Nephron (organoid): ENCODE data around the gene SRRM2.

Source experiments
- H3K27ac Mint-ChIP-seq, 3 experiments: 2 replicates each; pipeline ENCODE4 v1.8.0; 2020; ENCODE audit warnings: mixed read lengths in 3 of 3, mild to moderate bottlenecking in 2 of 3, moderate library complexity in 1 of 3
- H3K27me3 Mint-ChIP-seq: 2 replicates; pipeline ENCODE4 v1.8.0; 2021; ENCODE audit warnings: low read depth, mild to moderate bottlenecking, moderate library complexity, mixed read lengths
- H3K36me3 Mint-ChIP-seq: 2 replicates; pipeline ENCODE4 v1.8.0; 2020; ENCODE audit warnings: low read depth, mixed read lengths
- H3K4me1 Mint-ChIP-seq: 2 replicates; pipeline ENCODE4 v1.8.0; 2020; ENCODE audit warnings: mixed read lengths
- H3K4me3 Mint-ChIP-seq, 3 experiments: 2 replicates each; pipeline ENCODE4 v1.8.0; 2020; ENCODE audit warnings: mild to moderate bottlenecking in 3 of 3, mixed read lengths in 3 of 3, moderate library complexity in 2 of 3
- H3K9me3 Mint-ChIP-seq: 2 replicates; pipeline ENCODE4 v1.8.0; 2020; ENCODE audit warnings: mixed read lengths
- TF ChIP-seq, protein P1 (sequence below), 3 experiments: fragments of 200-600 bp; sonication (generic); IDR thresholded peaks; one replicate each; pipeline ENCODE4 v1.5.0; 2021; ENCODE audit warnings: antibody characterized with exemption in 3 of 3; ENCODE audit not compliant: unreplicated experiment in 3 of 3

SRRM2 gene

DNA sequence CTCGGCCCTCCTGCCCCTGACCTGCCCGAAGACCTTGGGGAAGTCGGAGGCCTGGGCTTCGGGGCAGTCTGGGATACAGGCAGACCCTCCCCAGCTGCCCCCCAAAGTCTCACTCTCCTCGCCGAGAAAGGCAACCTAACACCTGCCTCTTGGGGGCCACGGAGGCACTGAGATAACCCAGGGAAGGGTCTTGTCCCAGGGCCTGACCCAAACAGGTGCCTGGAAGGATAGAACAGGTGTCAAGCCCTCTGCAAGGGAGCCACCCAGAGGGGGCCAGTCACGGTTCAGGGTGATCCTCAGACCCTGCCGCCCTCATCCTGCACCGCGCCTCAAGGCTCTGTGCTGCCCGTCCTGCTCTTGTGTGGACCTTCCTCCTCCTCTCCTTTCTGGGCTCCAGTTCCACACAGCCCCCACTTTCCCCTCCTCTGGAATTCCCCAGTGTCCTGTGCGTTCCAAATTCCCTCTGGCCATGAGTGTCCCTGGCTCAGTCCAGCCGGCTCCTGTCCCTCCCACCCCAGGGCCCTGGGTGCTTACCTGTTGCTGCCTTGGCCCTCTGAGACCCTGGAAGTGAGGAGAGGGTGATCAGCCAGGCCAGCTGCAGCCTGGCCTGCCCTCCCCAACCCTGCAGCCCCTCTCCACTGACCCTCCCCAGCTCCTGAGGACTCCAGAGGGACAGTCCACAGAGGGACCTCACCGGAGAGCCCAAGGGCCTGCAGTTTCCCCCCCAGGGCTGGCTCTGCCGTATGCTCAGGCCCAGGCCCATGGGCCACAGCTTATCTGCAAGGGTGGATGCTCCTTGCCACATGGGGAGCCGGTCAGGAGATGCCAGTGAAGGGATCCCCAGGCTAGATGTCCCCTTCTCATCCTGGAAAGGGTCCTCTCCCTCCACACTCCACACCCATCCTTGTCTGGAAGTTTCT is 36.2 kb upstream of the SRRM2 start:
- H3K27ac Mint-ChIP-seq: no peak overlapping the region
- no peaks in the 10 kb centered on the region for H3K36me3 Mint-ChIP-seq
- H3K27me3 Mint-ChIP-seq: peaks cover 5% of the 10 kb centered on the region
- TF ChIP-seq, protein P1, sequence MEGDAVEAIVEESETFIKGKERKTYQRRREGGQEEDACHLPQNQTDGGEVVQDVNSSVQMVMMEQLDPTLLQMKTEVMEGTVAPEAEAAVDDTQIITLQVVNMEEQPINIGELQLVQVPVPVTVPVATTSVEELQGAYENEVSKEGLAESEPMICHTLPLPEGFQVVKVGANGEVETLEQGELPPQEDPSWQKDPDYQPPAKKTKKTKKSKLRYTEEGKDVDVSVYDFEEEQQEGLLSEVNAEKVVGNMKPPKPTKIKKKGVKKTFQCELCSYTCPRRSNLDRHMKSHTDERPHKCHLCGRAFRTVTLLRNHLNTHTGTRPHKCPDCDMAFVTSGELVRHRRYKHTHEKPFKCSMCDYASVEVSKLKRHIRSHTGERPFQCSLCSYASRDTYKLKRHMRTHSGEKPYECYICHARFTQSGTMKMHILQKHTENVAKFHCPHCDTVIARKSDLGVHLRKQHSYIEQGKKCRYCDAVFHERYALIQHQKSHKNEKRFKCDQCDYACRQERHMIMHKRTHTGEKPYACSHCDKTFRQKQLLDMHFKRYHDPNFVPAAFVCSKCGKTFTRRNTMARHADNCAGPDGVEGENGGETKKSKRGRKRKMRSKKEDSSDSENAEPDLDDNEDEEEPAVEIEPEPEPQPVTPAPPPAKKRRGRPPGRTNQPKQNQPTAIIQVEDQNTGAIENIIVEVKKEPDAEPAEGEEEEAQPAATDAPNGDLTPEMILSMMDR (IDR thresholded peaks at IDR 0.05; ENCODE audit: unreplicated experiment in 3 of 3): no peak
- H3K9me3 Mint-ChIP-seq: no peaks in the 10 kb centered on the region
- H3K4me1 Mint-ChIP-seq: no peaks in the 10 kb centered on the region
- H3K4me3 Mint-ChIP-seq: no peak overlapping the region

DNA sequence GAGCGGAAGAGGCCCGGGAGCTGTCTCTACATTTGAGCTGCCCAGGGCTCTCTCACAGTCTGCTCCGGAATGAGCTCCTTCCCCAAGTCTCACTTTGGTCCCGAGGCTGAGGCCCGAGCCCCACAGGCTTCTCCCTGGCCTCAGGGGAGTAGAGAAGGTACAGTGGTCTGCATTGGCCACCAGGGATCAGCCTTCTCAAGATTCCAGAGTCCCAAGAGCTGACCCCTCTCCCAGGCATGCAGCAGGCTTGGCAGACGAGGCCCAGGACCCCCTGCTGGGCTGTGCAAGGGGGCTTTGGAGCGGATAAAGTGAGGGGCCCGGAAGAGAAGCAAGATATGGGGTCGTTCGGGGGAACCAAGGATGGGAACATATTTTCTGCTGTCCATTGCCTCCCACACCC is 35.5 kb upstream of the SRRM2 start:
- H3K36me3 Mint-ChIP-seq: no peaks in the 10 kb centered on the region
- H3K27ac Mint-ChIP-seq: no peak overlapping the region
- TF ChIP-seq, protein P1 (IDR thresholded peaks at IDR 0.05; ENCODE audit: unreplicated experiment in 3 of 3): no peak
- no peaks in the 10 kb centered on the region for H3K4me1 Mint-ChIP-seq
- H3K27me3 Mint-ChIP-seq: peaks cover 5% of the 10 kb centered on the region
- H3K9me3 Mint-ChIP-seq: no peaks in the 10 kb centered on the region
- H3K4me3 Mint-ChIP-seq: no peak overlapping the region

DNA sequence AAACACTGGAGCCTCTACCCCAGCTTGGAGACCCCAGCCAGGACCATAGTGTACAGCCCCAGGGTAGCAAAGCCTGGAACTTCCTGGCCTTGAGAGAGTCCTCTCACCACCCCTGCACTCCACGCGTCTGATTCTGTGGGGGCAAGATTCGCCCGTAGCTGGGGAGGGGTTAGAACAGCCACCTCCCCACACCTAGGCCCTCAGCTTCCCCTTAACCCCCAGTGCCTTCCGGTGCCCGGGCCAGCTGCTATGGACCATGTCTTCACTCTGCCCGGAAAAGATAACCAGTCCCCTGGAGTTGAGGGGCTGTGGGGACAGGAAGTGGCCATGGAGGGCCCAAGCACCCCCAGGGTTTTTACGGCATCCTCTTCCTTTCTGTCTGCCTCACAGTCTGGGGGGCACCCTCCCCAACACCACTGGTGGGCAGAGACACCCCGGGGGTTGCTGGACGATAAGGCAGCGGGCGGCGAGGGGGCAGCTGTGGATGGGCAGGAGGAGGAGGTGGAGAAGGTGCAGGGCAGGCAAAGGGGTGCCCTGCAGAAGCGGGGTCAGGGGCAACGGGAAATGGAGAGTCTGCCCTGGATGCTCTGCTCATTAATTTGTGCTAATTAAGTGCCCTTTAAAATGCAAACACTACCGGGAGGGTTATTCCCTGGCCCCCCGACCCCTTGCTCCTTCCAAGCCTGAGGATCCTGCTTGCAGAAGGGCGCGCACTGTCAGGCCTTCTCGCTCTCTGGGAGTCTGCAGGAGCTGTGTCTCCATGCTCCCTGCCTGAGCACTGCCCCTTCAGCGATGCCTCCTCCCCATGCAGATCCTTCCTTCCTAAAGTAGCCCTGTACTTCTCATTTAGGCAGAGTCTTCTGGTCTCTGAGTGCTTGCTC is 34.8 kb upstream of the SRRM2 start:
- Mint-ChIP-seq H3K9me3 (no peaks in the 10 kb centered on the region), H3K27me3 (peaks cover 5% of the 10 kb centered on the region), H3K4me3 (peak overlapping the region; percentile 29 to 65 (median 62)), H3K4me1 (no peaks in the 10 kb centered on the region), H3K27ac (no peak overlapping the region), H3K36me3 (no peaks in the 10 kb centered on the region)
- TF ChIP-seq, protein P1 (IDR thresholded peaks at IDR 0.05; ENCODE audit: unreplicated experiment in 3 of 3): no peak

DNA sequence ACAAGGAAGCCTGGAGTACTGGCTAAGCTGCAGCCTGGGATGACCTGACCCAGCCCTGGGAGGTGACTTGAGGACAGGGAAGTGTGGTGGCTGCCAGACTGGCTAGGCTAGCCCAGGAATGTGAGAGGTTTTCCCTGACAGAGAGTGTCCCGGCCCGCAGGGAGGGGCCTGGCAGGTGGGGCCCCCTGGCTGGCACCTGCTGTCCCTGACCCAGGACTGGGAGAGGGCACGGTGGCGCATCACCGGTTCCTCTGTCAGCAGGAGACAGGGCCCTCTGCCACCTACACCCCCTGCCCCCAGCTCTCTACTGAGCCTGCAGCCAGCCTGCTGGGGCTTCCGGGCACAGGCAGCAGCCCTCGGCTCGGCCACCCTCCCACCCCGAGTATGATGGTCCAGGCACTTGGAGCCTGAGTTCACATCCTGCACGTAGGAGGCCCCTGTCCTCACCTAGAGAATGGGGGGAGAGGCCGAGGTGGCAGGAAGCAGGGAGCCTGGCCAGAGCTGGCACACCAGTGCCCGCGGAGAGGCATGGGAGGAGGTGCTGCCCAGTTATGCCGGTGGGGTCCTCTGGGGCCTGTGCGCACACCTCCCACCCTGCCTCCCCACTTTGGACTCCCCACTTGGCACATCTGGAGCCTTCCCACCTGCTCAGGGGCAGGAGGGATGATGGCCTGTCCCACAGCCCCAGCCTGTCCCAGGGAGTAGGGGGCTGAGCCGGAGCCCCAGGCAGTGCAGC is 32.9 kb upstream of the SRRM2 start:
- no peaks in the 10 kb centered on the region for H3K36me3 Mint-ChIP-seq
- no peaks in the 10 kb centered on the region for H3K9me3 Mint-ChIP-seq
- peak overlapping the region in 1 of 3 experiments; percentile 51 for H3K4me3 Mint-ChIP-seq
- H3K27ac Mint-ChIP-seq: no peak overlapping the region
- TF ChIP-seq, protein P1 (IDR thresholded peaks at IDR 0.05; ENCODE audit: unreplicated experiment in 3 of 3): no peak
- H3K4me1 Mint-ChIP-seq: peaks cover 3% of the 10 kb centered on the region
- H3K27me3 Mint-ChIP-seq: peaks cover 9% of the 10 kb centered on the region

DNA sequence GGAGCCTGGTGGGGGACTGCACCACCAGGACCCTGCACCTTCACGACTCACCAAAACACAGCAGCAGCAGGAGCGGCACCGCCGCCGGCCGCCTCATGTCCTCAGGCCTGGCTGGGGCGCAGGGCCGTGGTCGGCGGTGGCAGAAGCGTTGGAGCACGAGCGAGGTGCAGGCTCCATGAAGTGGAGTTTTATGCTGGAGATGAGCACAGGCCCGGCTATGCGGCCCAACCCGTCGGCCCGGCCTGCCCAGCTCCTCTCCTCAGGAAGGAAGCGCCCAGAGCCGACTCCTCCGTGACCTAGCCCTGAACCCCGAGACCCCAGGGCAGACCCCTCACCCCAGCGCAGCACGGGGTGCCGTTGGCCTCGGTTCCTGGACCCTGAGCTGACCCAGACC is 32.4 kb upstream of the SRRM2 start, which contains the start of gene PRSS27:
TSS of gene PRSS27 (minus strand) at position 161 of the 394 bp plus-strand sequence. CDS start at position 97, 64 bp downstream.
- H3K4me3 Mint-ChIP-seq: peak within 1 kb of the TSS; percentile 74 to 83 (median 81)
- H3K4me1 Mint-ChIP-seq: peaks cover 5% of the 10 kb centered on the region
- H3K9me3 Mint-ChIP-seq: no peaks in the 10 kb centered on the region
- peaks cover 7% of the 10 kb centered on the region for H3K27me3 Mint-ChIP-seq
- peak within 1 kb of the TSS in 1 of 3 experiments; percentile 69 for H3K27ac Mint-ChIP-seq
- TF ChIP-seq, protein P1 (IDR thresholded peaks at IDR 0.05; ENCODE audit: unreplicated experiment in 3 of 3): no peak
- H3K36me3 Mint-ChIP-seq: no peaks in the 10 kb centered on the region
